Measurements from ENCODE around the gene TTC9B.

GRCh38 chr19:40193587-40193849 lies 24.7 kb downstream of the TTC9B start:
- TF ChIP-seq CTCF (IDR thresholded peaks at IDR 0.05): no peak
- TF ChIP-seq POLR2AphosphoS5 (IDR thresholded peaks at IDR 0.05): no peak
- TF ChIP-seq POLR2A (IDR thresholded peaks at IDR 0.05): no peak
